ENCODE measurements around the gene MUCL3. TPM values are rescaled to one million over a fixed set of nuclear protein-coding genes. Genes with fewer than 3 reads are reported as not detected.

Gene MUCL3
- total and polyA plus RNA-seq, 10 of the 15 experiments (the other 5 are each of a cell fraction or from before 2014, with no cell fraction given): 0.03 to 1.4 (median 0.61) TPM

- TF ChIP-seq SUZ12 (IDR thresholded peaks at IDR 0.05; ENCODE audit: unreplicated experiment) (no peak), CBX3 (IDR thresholded peaks at IDR 0.05; ENCODE audit: borderline replicate concordance, low read depth) (no peak), NBN (IDR thresholded peaks at IDR 0.05) (peak; percentile 95), YY1 (IDR thresholded peaks at IDR 0.05; ENCODE audit: low read depth, low read length) (peak; percentile 79; the same call in 1 of the 2 replicates), GABPA (IDR thresholded peaks at IDR 0.05; ENCODE audit: low read depth) (peak; percentile 90), POU2F2 (IDR thresholded peaks at IDR 0.05; ENCODE audit: borderline replicate concordance, low read depth, low read length) (peak; percentile 79; the same call in 2 of the 3 replicates), SP1 (IDR thresholded peaks at IDR 0.05; ENCODE audit: low read depth, low read length) (peak; percentile 61), KDM1A (IDR thresholded peaks at IDR 0.05; ENCODE audit: borderline replicate concordance) (peak; percentile 65; the same call in 1 of the 2 replicates), LARP7 (IDR thresholded peaks at IDR 0.05) (peak; percentile 94), CTCF (IDR thresholded peaks at IDR 0.05 in 2 of 3, conservative IDR thresholded peaks at IDR 0.05 in 1 of 3; ENCODE audit: control insufficient read depth in 2 of 3, extremely low read depth in 1 of 3, insufficient read depth in 1 of 3, low read depth in 3 of 3, low read length in 3 of 3) (no peak), HDAC2 (IDR thresholded peaks at IDR 0.05) (0 out of 2 replicates have a peak, but pooled peaks have one; percentile 53), CHD1 (IDR thresholded peaks at IDR 0.05; ENCODE audit: low read depth, low read length) (no peak), NFYA (IDR thresholded peaks at IDR 0.05; ENCODE audit: borderline replicate concordance, low read depth, low read length) (no peak), PRDM15 (CRISPR knock-in tag; IDR thresholded peaks at IDR 0.05) (no peak), PBX3 (IDR thresholded peaks at IDR 0.05; ENCODE audit: insufficient replicate concordance, low read depth, low read length) (no peak)
- TF ChIP-seq, protein P1, sequence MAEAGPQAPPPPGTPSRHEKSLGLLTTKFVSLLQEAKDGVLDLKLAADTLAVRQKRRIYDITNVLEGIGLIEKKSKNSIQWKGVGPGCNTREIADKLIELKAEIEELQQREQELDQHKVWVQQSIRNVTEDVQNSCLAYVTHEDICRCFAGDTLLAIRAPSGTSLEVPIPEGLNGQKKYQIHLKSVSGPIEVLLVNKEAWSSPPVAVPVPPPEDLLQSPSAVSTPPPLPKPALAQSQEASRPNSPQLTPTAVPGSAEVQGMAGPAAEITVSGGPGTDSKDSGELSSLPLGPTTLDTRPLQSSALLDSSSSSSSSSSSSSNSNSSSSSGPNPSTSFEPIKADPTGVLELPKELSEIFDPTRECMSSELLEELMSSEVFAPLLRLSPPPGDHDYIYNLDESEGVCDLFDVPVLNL (IDR thresholded peaks at IDR 0.05; ENCODE audit: low read depth, low read length): no peak
- TF ChIP-seq, protein P2, sequence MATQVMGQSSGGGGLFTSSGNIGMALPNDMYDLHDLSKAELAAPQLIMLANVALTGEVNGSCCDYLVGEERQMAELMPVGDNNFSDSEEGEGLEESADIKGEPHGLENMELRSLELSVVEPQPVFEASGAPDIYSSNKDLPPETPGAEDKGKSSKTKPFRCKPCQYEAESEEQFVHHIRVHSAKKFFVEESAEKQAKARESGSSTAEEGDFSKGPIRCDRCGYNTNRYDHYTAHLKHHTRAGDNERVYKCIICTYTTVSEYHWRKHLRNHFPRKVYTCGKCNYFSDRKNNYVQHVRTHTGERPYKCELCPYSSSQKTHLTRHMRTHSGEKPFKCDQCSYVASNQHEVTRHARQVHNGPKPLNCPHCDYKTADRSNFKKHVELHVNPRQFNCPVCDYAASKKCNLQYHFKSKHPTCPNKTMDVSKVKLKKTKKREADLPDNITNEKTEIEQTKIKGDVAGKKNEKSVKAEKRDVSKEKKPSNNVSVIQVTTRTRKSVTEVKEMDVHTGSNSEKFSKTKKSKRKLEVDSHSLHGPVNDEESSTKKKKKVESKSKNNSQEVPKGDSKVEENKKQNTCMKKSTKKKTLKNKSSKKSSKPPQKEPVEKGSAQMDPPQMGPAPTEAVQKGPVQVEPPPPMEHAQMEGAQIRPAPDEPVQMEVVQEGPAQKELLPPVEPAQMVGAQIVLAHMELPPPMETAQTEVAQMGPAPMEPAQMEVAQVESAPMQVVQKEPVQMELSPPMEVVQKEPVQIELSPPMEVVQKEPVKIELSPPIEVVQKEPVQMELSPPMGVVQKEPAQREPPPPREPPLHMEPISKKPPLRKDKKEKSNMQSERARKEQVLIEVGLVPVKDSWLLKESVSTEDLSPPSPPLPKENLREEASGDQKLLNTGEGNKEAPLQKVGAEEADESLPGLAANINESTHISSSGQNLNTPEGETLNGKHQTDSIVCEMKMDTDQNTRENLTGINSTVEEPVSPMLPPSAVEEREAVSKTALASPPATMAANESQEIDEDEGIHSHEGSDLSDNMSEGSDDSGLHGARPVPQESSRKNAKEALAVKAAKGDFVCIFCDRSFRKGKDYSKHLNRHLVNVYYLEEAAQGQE (IDR thresholded peaks at IDR 0.05; ENCODE audit: low read depth, low read length): no peak
These were observed 32.8 kb upstream of the MUCL3 start, which contains the start of gene GTF2H4 (continued) for GRCh38 chr6:30907758-30908591.
